Mucosa of descending colon (tissue), 3 donors: ENCODE results near the gene ITIH5. TPM values are rescaled to one million over a fixed set of nuclear protein-coding genes. Genes with fewer than 3 reads are reported as not detected.

Experiments
- ATAC-seq: fragments of 200-7000 bp; cut with Tn5 transposase; one replicate; pipeline ENCODE4 v1.9.1; 2020; ENCODE audit warnings: mild to moderate bottlenecking, moderate library complexity
- DNase-seq, 3 donors: peaks; one replicate each; pipeline ENCODE4 v3.0.0-alpha.2; 2020
- H3K36me3 ChIP-seq: fragments of 200-600 bp; one replicate; pipeline ENCODE4 v1.8.0; 2021; ENCODE audit warnings: low read depth, mild to moderate bottlenecking
- H3K4me1 ChIP-seq: fragments of 200-600 bp; one replicate; pipeline ENCODE4 v1.8.0; 2021; ENCODE audit warnings: low read depth, mild to moderate bottlenecking
- H3K4me3 ChIP-seq: fragments of 200-600 bp; one replicate; pipeline ENCODE4 v1.8.0; 2021; ENCODE audit warnings: mild to moderate bottlenecking
- H3K9me3 ChIP-seq: fragments of 200-600 bp; one replicate; pipeline ENCODE4 v1.8.0; 2021; ENCODE audit warnings: mild to moderate bottlenecking
- CTCF ChIP-seq: fragments of 200-600 bp; IDR thresholded peaks from one replicate; pipeline ENCODE4 v1.8.0; 2022; ENCODE audit warnings: antibody characterized with exemption, mild to moderate bottlenecking
- intact Hi-C, 2 donors: fragments of 100-400 bp; cut with DNase I in 1 of 2; cut with micrococcal nuclease in 1 of 2; formaldehyde crosslinking; loops; one replicate each; pipeline versions ENCODE4 v1.11.0 to v1.11.1; 2022; cut with DNase I, micrococcal nuclease
- total RNA-seq, 3 donors: library from RNA; stranded (reverse); fragmentation: NEBNext Ultra II Directional in 2 of 3; extraction: Animal tissue kit (Norgen Biotek cat#: 25700) in 2 of 3; gene quantifications; one replicate each; pipeline versions ENCODE4 v1.2.1 to v1.2.4, GENCODE V29; 2021 to 2023
- donor health status: DM: no; HTN: no; CAD: no; lungs with moderate emphysema.
- donor health status: DM: no; HTN: no; CAD: no.
- donor health status: DM: no; HTN: yes; CAD: no.

The ITIH5 gene
- total RNA-seq, 3 donors from 2014 or later: 5.0 to 46.6 (median 8.1) TPM

GRCh38 chr10:7527468-7527867 lies 139.3 kb downstream of the ITIH5 start:
- DNase-seq: no peak

GRCh38 chr10:7526017-7526400 lies 140.8 kb downstream of the ITIH5 start:
- intact Hi-C loops: loop anchor here in 1 of 2 donors (5.0 kb wide), 1 partner anchor 161 kb away; no protein-coding TSS in a partner anchor
- Histone ChIP-seq H3K4me3 (no peak overlapping the region), H3K4me1 (no peaks in the 10 kb centered on the region), H3K36me3 (no peaks in the 10 kb centered on the region), H3K9me3 (no peaks in the 10 kb centered on the region)
- DNase-seq: no peak
- no peak for TF ChIP-seq CTCF
- no peak for ATAC-seq

More at GRCh38 chr10:7527468-7527867, 139.3 kb downstream of the ITIH5 start:
- ATAC-seq: no peak
- no peaks in the 10 kb centered on the region for H3K4me1 ChIP-seq
- TF ChIP-seq CTCF: no peak
- no peak overlapping the region for H3K4me3 ChIP-seq
- no peaks in the 10 kb centered on the region for H3K36me3 ChIP-seq
- H3K9me3 ChIP-seq: no peaks in the 10 kb centered on the region
- intact Hi-C loops: loop anchor here in 1 of 2 donors (5.0 kb wide), 1 partner anchor 160 kb away; no protein-coding TSS in a partner anchor

- ATAC-seq (peak; percentile 73), DNase-seq (peak in 1 of 3 donors; percentile 85)
- no peak overlapping the region for H3K4me3 ChIP-seq
- H3K4me1 ChIP-seq: no peaks in the 10 kb centered on the region
- intact Hi-C loops: loop anchor here in 1 of 2 donors (5.0 kb wide), 1 partner anchor 162 kb away; no protein-coding TSS in a partner anchor
- no peaks in the 10 kb centered on the region for H3K9me3 ChIP-seq
- no peaks in the 10 kb centered on the region for H3K36me3 ChIP-seq
- TF ChIP-seq CTCF: peak; percentile 46
Measured at GRCh38 chr10:7525314-7526016, 141.3 kb downstream of the ITIH5 start.

- no peaks in the 10 kb centered on the region for H3K36me3 ChIP-seq
- H3K4me3 ChIP-seq: no peak overlapping the region
- intact Hi-C loops: loop anchor here in 1 of 2 donors (5.0 kb wide), 1 partner anchor 164 kb away; no protein-coding TSS in a partner anchor
- H3K4me1 ChIP-seq: no peaks in the 10 kb centered on the region
- no peak for DNase-seq
- TF ChIP-seq CTCF: no peak
- no peak for ATAC-seq
- no peaks in the 10 kb centered on the region for H3K9me3 ChIP-seq
Measured at GRCh38 chr10:7523656-7524055, 143.1 kb downstream of the ITIH5 start.

GRCh38 chr10:7520507-7521485 lies 146.0 kb downstream of the ITIH5 start:
- H3K4me1 ChIP-seq: no peaks in the 10 kb centered on the region
- TF ChIP-seq CTCF: no peak
- H3K36me3 ChIP-seq: no peaks in the 10 kb centered on the region
- H3K9me3 ChIP-seq: no peaks in the 10 kb centered on the region
- ATAC-seq: no peak
- intact Hi-C loops: loop anchor here in 1 of 2 donors (5.0 kb wide), 1 partner anchor 167 kb away; no protein-coding TSS in a partner anchor
- no peak overlapping the region for H3K4me3 ChIP-seq
- no peak for DNase-seq
